ENCODE results near the gene ANKRD63. TPM values are rescaled to one million over a fixed set of nuclear protein-coding genes. Genes with fewer than 3 reads are reported as not detected.
A peak's percentile ranks its signal among the peaks of the same experiment; 100 is the strongest.

ANKRD63 gene
- total and polyA plus RNA-seq, 2 of the 13 experiments (the other 11 are each of a cell fraction or from before 2014, with no cell fraction given): not detected

- no peak for TF ChIP-seq YEATS2 (CRISPR knock-in tag; IDR thresholded peaks at IDR 0.05; ENCODE audit: borderline replicate concordance)
- no peak for TF ChIP-seq TEAD3 (CRISPR knock-in tag; optimal IDR thresholded peaks at IDR 0.05; ENCODE audit: borderline replicate concordance)
- no peak for TF ChIP-seq ZFYVE20 (CRISPR knock-in tag; IDR thresholded peaks at IDR 0.05; ENCODE audit: borderline replicate concordance, low read depth)
- TF ChIP-seq, protein P1, sequence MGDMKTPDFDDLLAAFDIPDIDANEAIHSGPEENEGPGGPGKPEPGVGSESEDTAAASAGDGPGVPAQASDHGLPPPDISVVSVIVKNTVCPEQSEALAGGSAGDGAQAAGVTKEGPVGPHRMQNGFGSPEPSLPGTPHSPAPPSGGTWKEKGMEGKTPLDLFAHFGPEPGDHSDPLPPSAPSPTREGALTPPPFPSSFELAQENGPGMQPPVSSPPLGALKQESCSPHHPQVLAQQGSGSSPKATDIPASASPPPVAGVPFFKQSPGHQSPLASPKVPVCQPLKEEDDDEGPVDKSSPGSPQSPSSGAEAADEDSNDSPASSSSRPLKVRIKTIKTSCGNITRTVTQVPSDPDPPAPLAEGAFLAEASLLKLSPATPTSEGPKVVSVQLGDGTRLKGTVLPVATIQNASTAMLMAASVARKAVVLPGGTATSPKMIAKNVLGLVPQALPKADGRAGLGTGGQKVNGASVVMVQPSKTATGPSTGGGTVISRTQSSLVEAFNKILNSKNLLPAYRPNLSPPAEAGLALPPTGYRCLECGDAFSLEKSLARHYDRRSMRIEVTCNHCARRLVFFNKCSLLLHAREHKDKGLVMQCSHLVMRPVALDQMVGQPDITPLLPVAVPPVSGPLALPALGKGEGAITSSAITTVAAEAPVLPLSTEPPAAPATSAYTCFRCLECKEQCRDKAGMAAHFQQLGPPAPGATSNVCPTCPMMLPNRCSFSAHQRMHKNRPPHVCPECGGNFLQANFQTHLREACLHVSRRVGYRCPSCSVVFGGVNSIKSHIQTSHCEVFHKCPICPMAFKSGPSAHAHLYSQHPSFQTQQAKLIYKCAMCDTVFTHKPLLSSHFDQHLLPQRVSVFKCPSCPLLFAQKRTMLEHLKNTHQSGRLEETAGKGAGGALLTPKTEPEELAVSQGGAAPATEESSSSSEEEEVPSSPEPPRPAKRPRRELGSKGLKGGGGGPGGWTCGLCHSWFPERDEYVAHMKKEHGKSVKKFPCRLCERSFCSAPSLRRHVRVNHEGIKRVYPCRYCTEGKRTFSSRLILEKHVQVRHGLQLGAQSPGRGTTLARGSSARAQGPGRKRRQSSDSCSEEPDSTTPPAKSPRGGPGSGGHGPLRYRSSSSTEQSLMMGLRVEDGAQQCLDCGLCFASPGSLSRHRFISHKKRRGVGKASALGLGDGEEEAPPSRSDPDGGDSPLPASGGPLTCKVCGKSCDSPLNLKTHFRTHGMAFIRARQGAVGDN (CRISPR knock-in tag; IDR thresholded peaks at IDR 0.05): peak; percentile 69
- TF ChIP-seq CENPX (CRISPR knock-in tag; IDR thresholded peaks at IDR 0.05): no peak
- no peak for TF ChIP-seq TP53 (CRISPR knock-in tag; conservative IDR thresholded peaks at IDR 0.05)
- TF ChIP-seq ZNF317 (CRISPR knock-in tag; IDR thresholded peaks at IDR 0.05): no peak
- TF ChIP-seq PATZ1 (CRISPR knock-in tag; IDR thresholded peaks at IDR 0.05): peak; percentile 66
- peak; percentile 20; the same call in 1 of the 2 replicates for TF ChIP-seq ESRRA (CRISPR knock-in tag; IDR thresholded peaks at IDR 0.05; ENCODE audit: low read depth)
- TF ChIP-seq ZFP36L1 (CRISPR knock-in tag; IDR thresholded peaks at IDR 0.05): 0 out of 2 replicates have a peak, but pooled peaks have one; percentile 50
- TF ChIP-seq HNRNPL (IDR thresholded peaks at IDR 0.05; ENCODE audit: low read depth, low read length): 0 out of 2 replicates have a peak, but pooled peaks have one; percentile 40
- TF ChIP-seq HMGXB4 (CRISPR knock-in tag; IDR thresholded peaks at IDR 0.05; ENCODE audit: borderline replicate concordance in 1 of 2, low read depth in 1 of 2): peak; percentile 37 to 80; a peak in 3 of 4 replicates
- no peak for TF ChIP-seq ZIK1 (CRISPR knock-in tag; IDR thresholded peaks at IDR 0.05; ENCODE audit: borderline replicate concordance, low read depth)
- no peak for TF ChIP-seq TBL1XR1 (IDR thresholded peaks at IDR 0.05; ENCODE audit: borderline replicate concordance, low read length, partially characterized antibody)
- no peak for TF ChIP-seq ZFP36L2 (CRISPR knock-in tag; IDR thresholded peaks at IDR 0.05)
- TF ChIP-seq ATF6 (CRISPR knock-in tag; conservative IDR thresholded peaks at IDR 0.05): no peak
- TF ChIP-seq SETDB1 (CRISPR knock-in tag; IDR thresholded peaks at IDR 0.05; ENCODE audit: borderline replicate concordance): no peak
- TF ChIP-seq ZNF570 (CRISPR knock-in tag; IDR thresholded peaks at IDR 0.05; ENCODE audit: borderline replicate concordance): no peak
These were observed 40.5 kb upstream of the ANKRD63 start, which contains the start of gene INAFM2 (continued) for GRCh38 chr15:40323239-40323952.
